Measurements from ENCODE around the gene F11R. TPM values are rescaled to one million over a fixed set of nuclear protein-coding genes. Genes with fewer than 3 reads are reported as not detected.

Gene F11R
- total RNA-seq, 2 experiments from 2014 or later: 13.5 to 25.0 TPM

DNA sequence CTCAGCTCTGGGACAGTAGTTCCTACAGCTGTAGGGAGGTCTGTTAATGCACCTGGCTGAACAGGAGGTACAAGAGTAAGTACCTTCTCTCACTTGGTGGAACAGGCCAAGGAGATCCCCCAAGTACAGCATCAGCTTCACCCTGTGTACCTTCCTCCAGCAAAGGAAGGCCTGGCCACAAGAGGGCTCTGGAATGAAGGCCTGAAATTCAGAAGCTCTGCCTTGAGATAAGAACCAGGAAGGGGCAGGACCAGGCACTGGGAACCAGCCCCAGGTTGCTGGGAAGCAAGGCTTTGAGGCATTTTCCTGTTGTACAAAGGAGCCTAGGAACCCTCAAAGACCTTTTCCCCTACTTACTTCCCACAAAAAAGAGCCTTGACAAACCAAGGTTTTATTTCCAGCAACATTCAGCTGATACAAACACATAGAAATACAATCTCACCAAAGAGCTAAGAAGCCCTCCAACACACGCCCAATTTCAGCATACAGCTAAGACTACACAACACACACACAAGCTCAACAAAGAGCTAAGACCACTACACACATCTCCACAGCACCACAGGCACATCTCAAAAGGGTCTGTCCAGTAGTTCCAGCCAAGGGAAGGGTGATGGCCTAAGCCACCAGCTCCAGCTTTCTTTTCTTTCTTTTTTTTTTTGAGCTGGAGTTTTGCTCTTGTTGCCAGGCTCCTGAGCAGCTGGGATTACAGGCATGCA, 23.5 kb downstream of the F11R start:
- H3K9me3 ChIP-seq (ENCODE audit: low read length): no peaks in the 10 kb centered on the region
- BruUV-seq (replicated peaks): no TSS peak
- H3K79me2 ChIP-seq (ENCODE audit: insufficient read depth, low read depth, low read length): no peaks in the 10 kb centered on the region
- peak; percentile 70 for DNase-seq (ENCODE audit: low spot score)
- CTCF ChIA-PET (ENCODE audit: unreplicated experiment): interaction anchor here (0.7 to 1.3 kb wide), 7 partner anchors 23 to 141 kb away, joined by 3 to 7 read pairs (median 4); partner anchors contain the start of genes F11R and KLHDC9
- no peak overlapping the region for H3K4me3 ChIP-seq (ENCODE audit: low read depth, low read length, poor library complexity, severe bottlenecking)
- H4K20me1 ChIP-seq (ENCODE audit: insufficient read depth, low read length): no peaks in the 10 kb centered on the region
- no peak overlapping the region for H3K4me2 ChIP-seq (ENCODE audit: low read length)
- TF ChIP-seq, protein P1, sequence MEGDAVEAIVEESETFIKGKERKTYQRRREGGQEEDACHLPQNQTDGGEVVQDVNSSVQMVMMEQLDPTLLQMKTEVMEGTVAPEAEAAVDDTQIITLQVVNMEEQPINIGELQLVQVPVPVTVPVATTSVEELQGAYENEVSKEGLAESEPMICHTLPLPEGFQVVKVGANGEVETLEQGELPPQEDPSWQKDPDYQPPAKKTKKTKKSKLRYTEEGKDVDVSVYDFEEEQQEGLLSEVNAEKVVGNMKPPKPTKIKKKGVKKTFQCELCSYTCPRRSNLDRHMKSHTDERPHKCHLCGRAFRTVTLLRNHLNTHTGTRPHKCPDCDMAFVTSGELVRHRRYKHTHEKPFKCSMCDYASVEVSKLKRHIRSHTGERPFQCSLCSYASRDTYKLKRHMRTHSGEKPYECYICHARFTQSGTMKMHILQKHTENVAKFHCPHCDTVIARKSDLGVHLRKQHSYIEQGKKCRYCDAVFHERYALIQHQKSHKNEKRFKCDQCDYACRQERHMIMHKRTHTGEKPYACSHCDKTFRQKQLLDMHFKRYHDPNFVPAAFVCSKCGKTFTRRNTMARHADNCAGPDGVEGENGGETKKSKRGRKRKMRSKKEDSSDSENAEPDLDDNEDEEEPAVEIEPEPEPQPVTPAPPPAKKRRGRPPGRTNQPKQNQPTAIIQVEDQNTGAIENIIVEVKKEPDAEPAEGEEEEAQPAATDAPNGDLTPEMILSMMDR (conservative IDR thresholded peaks at IDR 0.05; ENCODE audit: low read length): peak; percentile 84
- TF ChIP-seq EZH2phosphoT487 (IDR thresholded peaks at IDR 0.05; ENCODE audit: borderline replicate concordance, low read depth, low read length): no peak
- H3K27ac ChIP-seq (ENCODE audit: low read depth, low read length, poor library complexity, severe bottlenecking): no peak overlapping the region
- intact Hi-C loops (cut with micrococcal nuclease; ENCODE audit: unreplicated experiment): loop anchor here (1.0 to 5.0 kb wide), 4 partner anchors 41 to 160 kb away; partner anchors contain the start of genes TSTD1 and USP21
- H3K4me1 ChIP-seq (ENCODE audit: insufficient read depth, low read length, poor library complexity, severe bottlenecking): peaks cover 11% of the 10 kb centered on the region
- POLR2A ChIA-PET: interaction anchor here (0.6 to 1.4 kb wide), 7 partner anchors 24 to 371 kb away, joined by 3 to 4 read pairs (median 3); partner anchors contain the start of genes CFAP126 and USF1
- H3K36me3 ChIP-seq (ENCODE audit: insufficient read depth, low read length): peaks cover 12% of the 10 kb centered on the region
- no peaks in the 10 kb centered on the region for H3K9me2 ChIP-seq (ENCODE audit: insufficient read depth, low read length)
- H2AFZ ChIP-seq (ENCODE audit: low read length): no peak overlapping the region

DNA sequence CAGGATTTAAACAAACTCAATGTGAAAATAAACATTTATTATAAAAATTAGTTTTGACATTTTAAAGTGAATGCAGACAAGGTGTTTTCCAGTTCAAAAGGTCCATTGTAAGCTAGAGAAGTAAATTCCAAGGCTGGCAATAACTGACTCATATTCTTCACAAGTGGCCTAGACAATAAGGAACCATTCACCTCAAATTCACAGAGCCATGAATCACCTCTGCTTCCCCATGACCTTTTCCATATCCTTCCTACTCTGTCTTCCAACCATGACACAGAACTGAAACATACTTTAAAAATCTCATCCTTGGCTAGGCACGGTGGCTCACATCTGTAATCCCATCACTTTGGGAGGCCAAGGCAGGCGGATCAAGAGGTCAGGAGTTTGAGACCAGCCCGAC, 24.8 kb downstream of the F11R start:
- H3K9me2 ChIP-seq (ENCODE audit: insufficient read depth, low read length): no peaks in the 10 kb centered on the region
- POLR2A ChIA-PET: interaction anchor here (0.6 to 1.7 kb wide), 3 partner anchors 10 to 149 kb away, joined by 3 to 5 read pairs (median 4); no protein-coding TSS in a partner anchor
- H3K4me3 ChIP-seq (ENCODE audit: low read depth, low read length, poor library complexity, severe bottlenecking): no peak overlapping the region
- H3K4me1 ChIP-seq (ENCODE audit: insufficient read depth, low read length, poor library complexity, severe bottlenecking): peaks cover 3% of the 10 kb centered on the region
- no TSS peak for BruUV-seq (replicated peaks)
- CTCF ChIA-PET (ENCODE audit: unreplicated experiment): no interaction called here
- H4K20me1 ChIP-seq (ENCODE audit: insufficient read depth, low read length): no peaks in the 10 kb centered on the region
- H3K36me3 ChIP-seq (ENCODE audit: insufficient read depth, low read length): peaks cover 12% of the 10 kb centered on the region
- DNase-seq (ENCODE audit: low spot score): no peak
- H2AFZ ChIP-seq (ENCODE audit: low read length): no peak overlapping the region
- intact Hi-C loops (cut with micrococcal nuclease; ENCODE audit: unreplicated experiment): loop anchor here (2.0 to 5.0 kb wide), 3 partner anchors 43 to 161 kb away; partner anchors contain the start of genes TSTD1 and USP21
- no peak overlapping the region for H3K4me2 ChIP-seq (ENCODE audit: low read length)
- TF ChIP-seq, protein P1 (conservative IDR thresholded peaks at IDR 0.05; ENCODE audit: low read length): no peak
- TF ChIP-seq EZH2phosphoT487 (IDR thresholded peaks at IDR 0.05; ENCODE audit: borderline replicate concordance, low read depth, low read length): no peak
- no peak overlapping the region for H3K27ac ChIP-seq (ENCODE audit: low read depth, low read length, poor library complexity, severe bottlenecking)
- no peaks in the 10 kb centered on the region for H3K79me2 ChIP-seq (ENCODE audit: insufficient read depth, low read depth, low read length)
- H3K9me3 ChIP-seq (ENCODE audit: low read length): no peaks in the 10 kb centered on the region

All from OCI-LY7 (cell line).